HEK293 (cell line): ENCODE data around the gene MVP.

ENCODE experiments used
- CTCF ChIA-PET: fragments of 350-600 bp; formaldehyde crosslinking; extraction: SDS; loops from one replicate; lab custom pipeline; 2021; ENCODE audit warnings: antibody characterized with exemption; lab: Yijun Ruan, JAX
- POLR2A ChIA-PET: fragments of 300-600 bp; formaldehyde crosslinking; extraction: SDS; loops from one replicate; lab custom pipeline; 2020; ENCODE audit warnings: antibody characterized with exemption, inconsistent platforms; lab: Yijun Ruan, JAX
- H3K27ac ChIP-seq: fragments of 200-500 bp; sonication (Bioruptor generic); 2 replicates; pipeline ENCODE4 v1.5.1; 2014; ENCODE audit warnings: low read depth, low read length, control low read depth, inconsistent platforms; ENCODE audit errors: extremely low read depth
- H3K36me3 ChIP-seq, 2 experiments: fragments of 200-500 bp in 1 of 2; sonication (Bioruptor generic) in 1 of 2; 1 replicate in 1 of 2; 2 replicates in 1 of 2; pipeline ENCODE4 v1.5.1; 2014 to 2017; ENCODE audit warnings: inconsistent platforms in 2 of 2, low read length in 2 of 2; ENCODE audit not compliant: control insufficient read depth in 2 of 2, insufficient read depth in 1 of 2
- H3K4me1 ChIP-seq: fragments of 200-500 bp; sonication (Bioruptor generic); 2 replicates; pipeline ENCODE4 v1.5.1; 2014; ENCODE audit warnings: mild to moderate bottlenecking, low read length, inconsistent platforms; ENCODE audit not compliant: control insufficient read depth, insufficient read depth
- H3K4me3 ChIP-seq: 2 replicates; pipeline ENCODE4 v1.5.1; 2011; ENCODE audit warnings: low read depth, mild to moderate bottlenecking, control low read depth, low read length, moderate library complexity
- H3K9me3 ChIP-seq: fragments of 200-500 bp; sonication (Bioruptor generic); 2 replicates; pipeline ENCODE4 v1.5.1; 2014; ENCODE audit warnings: low read depth, low read length, inconsistent platforms; ENCODE audit not compliant: control insufficient read depth, insufficient read depth
- GLIS1 ChIP-seq: fragments of 450-650 bp; formaldehyde crosslinking; IDR thresholded peaks from 2 replicates; pipeline ENCODE4 v1.5.1; 2016; ENCODE audit warnings: missing biosample characterization, missing genetic modification characterization
- GLIS2 ChIP-seq: fragments of 450-650 bp; formaldehyde crosslinking; IDR thresholded peaks from 2 replicates; pipeline ENCODE4 v1.5.1; 2016; ENCODE audit warnings: missing biosample characterization, missing genetic modification characterization
- IKZF3 ChIP-seq: fragments of 450-650 bp; IDR thresholded peaks from 2 replicates; pipeline ENCODE4 v1.5.0; 2018; ENCODE audit warnings: missing biosample characterization, mild to moderate bottlenecking, missing genetic modification characterization, moderate library complexity
- RBAK ChIP-seq: fragments of 450-650 bp; formaldehyde crosslinking; IDR thresholded peaks from 2 replicates; pipeline ENCODE4 v1.5.1; 2016; ENCODE audit warnings: missing biosample characterization, missing genetic modification characterization
- WT1 ChIP-seq: fragments of 450-650 bp; formaldehyde crosslinking; IDR thresholded peaks from 2 replicates; pipeline ENCODE4 v1.5.1; 2016; ENCODE audit warnings: missing biosample characterization, missing genetic modification characterization
- ZBTB20 ChIP-seq: fragments of 450-650 bp; formaldehyde crosslinking; IDR thresholded peaks from 2 replicates; pipeline ENCODE4 v1.5.1; 2016; ENCODE audit warnings: missing biosample characterization, missing genetic modification characterization
- ZFP3 ChIP-seq: fragments of 450-650 bp; formaldehyde crosslinking; IDR thresholded peaks from 2 replicates; pipeline ENCODE4 v1.5.1; 2016; ENCODE audit warnings: low read depth, missing biosample characterization, missing genetic modification characterization
- ZNF335 ChIP-seq: fragments of 450-650 bp; formaldehyde crosslinking; conservative IDR thresholded peaks from 2 replicates; pipeline ENCODE4 v1.5.1; 2016; ENCODE audit warnings: missing biosample characterization, missing genetic modification characterization
- ZNF341 ChIP-seq: fragments of 450-650 bp; formaldehyde crosslinking; IDR thresholded peaks from 2 replicates; pipeline ENCODE4; 2016; ENCODE audit warnings: low read depth, missing biosample characterization, missing genetic modification characterization
- ZNF366 ChIP-seq: fragments of 450-650 bp; formaldehyde crosslinking; conservative IDR thresholded peaks from 2 replicates; pipeline ENCODE4 v1.5.1; 2016; ENCODE audit warnings: missing biosample characterization, missing genetic modification characterization
- ZNF394 ChIP-seq: fragments of 450-650 bp; formaldehyde crosslinking; IDR thresholded peaks from 2 replicates; pipeline ENCODE4 v1.5.1; 2016; ENCODE audit warnings: missing biosample characterization, missing genetic modification characterization, mild to moderate bottlenecking, moderate library complexity, borderline replicate concordance
- ZNF600 ChIP-seq: fragments of 450-650 bp; formaldehyde crosslinking; IDR thresholded peaks from 2 replicates; pipeline ENCODE4 v1.5.1; 2016; ENCODE audit warnings: missing biosample characterization, missing genetic modification characterization
- ZNF654 ChIP-seq: fragments of 450-650 bp; formaldehyde crosslinking; IDR thresholded peaks from 2 replicates; pipeline ENCODE4 v1.5.1; 2016; ENCODE audit warnings: low read depth, missing biosample characterization, missing genetic modification characterization
- ZNF707 ChIP-seq: fragments of 450-650 bp; formaldehyde crosslinking; IDR thresholded peaks from 2 replicates; pipeline ENCODE4 v1.5.1; 2016; ENCODE audit warnings: missing biosample characterization, missing genetic modification characterization
- TF ChIP-seq, protein P1 (sequence below): fragments of 450-650 bp; formaldehyde crosslinking; optimal IDR thresholded peaks from 2 replicates; pipeline ENCODE3; 2016; ENCODE audit warnings: missing biosample characterization, mild to moderate bottlenecking, missing genetic modification characterization
- TF ChIP-seq, protein P2 (sequence below): fragments of 450-650 bp; formaldehyde crosslinking; IDR thresholded peaks from 2 replicates; pipeline ENCODE4 v1.5.1; 2016; ENCODE audit warnings: missing biosample characterization, missing genetic modification characterization
- TF ChIP-seq, protein P3 (sequence below): fragments of 450-650 bp; formaldehyde crosslinking; IDR thresholded peaks from 2 replicates; pipeline ENCODE4 v1.5.1; 2016; ENCODE audit warnings: missing biosample characterization, missing genetic modification characterization
- TF ChIP-seq, protein P4 (sequence below): fragments of 450-650 bp; formaldehyde crosslinking; IDR thresholded peaks from 2 replicates; pipeline ENCODE4 v1.5.1; 2017; ENCODE audit warnings: missing biosample characterization, missing genetic modification characterization

MVP gene

DNA sequence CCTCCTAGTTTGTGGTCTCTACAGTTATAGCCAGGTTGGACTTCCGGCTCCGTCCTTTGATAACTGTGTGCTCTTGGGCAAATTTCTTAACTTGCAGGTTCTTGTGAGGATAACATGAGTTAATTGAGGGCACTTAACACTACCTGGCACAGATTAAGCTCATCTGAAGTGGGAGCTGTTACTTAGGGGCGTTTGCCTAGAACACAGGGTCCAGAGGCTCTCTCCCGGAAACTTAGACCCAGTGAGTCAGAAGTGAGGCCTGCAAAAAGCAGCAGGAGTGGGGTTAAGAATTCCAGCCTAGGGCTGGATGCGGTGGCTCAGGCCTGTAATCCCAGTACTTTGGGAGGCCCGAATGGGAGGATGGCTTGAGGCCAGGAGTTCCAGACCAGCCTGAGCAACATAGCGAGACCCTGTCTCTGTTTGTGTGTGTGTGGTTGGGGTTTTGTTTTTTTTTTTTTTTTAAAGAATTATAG, 1.4 kb downstream of the MVP start:
- POLR2A ChIA-PET: interaction anchor here (0.6 to 7.5 kb wide), 11 partner anchors 8 to 815 kb away, joined by 3 to 106 read pairs (median 5); partner anchors contain the start of genes HIRIP3, INO80E and MAZ
- peaks cover 24 to 35% of the 10 kb centered on the region in 2 experiments for H3K36me3 ChIP-seq
- CTCF ChIA-PET: interaction anchor here (1.6 to 7.2 kb wide), 3 partner anchors 21 to 210 kb away, joined by 3 to 74 read pairs (median 6); partner anchors contain the start of gene TLCD3B
- H3K27ac ChIP-seq: no peak overlapping the region; the same call in 1 of the 2 replicates
- no peak for TF ChIP-seq IKZF3 (tag by site-specific recombination)
- 0 out of 2 replicates have a peak, but pooled peaks have one; percentile 31 for TF ChIP-seq ZNF707 (tag by site-specific recombination)
- TF ChIP-seq, protein P1, sequence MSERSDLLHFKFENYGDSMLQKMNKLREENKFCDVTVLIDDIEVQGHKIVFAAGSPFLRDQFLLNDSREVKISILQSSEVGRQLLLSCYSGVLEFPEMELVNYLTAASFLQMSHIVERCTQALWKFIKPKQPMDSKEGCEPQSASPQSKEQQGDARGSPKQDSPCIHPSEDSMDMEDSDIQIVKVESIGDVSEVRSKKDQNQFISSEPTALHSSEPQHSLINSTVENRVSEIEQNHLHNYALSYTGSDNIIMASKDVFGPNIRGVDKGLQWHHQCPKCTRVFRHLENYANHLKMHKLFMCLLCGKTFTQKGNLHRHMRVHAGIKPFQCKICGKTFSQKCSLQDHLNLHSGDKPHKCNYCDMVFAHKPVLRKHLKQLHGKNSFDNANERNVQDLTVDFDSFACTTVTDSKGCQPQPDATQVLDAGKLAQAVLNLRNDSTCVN (tag by site-specific recombination): no peak
- TF ChIP-seq ZNF600 (tag by site-specific recombination): peak; percentile 56
- no peak overlapping the region for H3K4me3 ChIP-seq
- no peaks in the 10 kb centered on the region for H3K9me3 ChIP-seq
- H3K4me1 ChIP-seq: peaks cover 13% of the 10 kb centered on the region; the same call in 1 of the 2 replicates

DNA sequence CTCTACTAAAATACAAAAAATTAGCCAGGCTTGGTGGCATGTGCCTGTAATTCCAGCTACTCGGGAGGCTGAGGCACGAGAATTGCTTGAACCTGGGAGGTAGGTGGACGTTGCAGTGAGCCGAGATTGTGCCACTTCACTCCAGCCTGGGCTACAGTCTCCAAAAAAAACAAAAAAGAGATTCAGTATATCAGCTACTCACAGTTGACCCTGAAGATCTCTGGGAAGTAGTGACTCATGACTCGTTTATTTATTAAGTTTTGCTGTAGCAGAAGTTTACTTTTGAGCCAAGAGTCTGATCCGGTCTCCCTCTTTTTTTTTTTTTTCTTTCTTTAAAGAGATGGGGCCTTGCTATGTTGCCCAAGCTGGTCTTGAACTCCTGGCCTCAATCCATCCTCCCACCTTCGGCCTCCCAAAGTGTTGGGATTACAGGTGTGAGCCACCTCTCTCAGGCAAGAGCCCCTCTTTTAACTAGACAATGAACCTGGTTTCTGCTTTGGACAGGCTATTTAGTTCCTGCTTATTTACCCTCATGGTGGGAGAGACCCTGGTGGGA, 4.4 kb downstream of the MVP start:
- Histone ChIP-seq H3K4me3 (no peak overlapping the region), H3K27ac (no peak overlapping the region), H3K9me3 (no peaks in the 10 kb centered on the region), H3K36me3 (peaks cover 2 to 14% of the 10 kb centered on the region in 2 experiments; a peak in 2 of 3 replicates), H3K4me1 (peaks cover 7% of the 10 kb centered on the region; the same call in 1 of the 2 replicates)
- POLR2A ChIA-PET: interaction anchor here (0.6 to 1.9 kb wide), 9 partner anchors 8 to 1267 kb away, joined by 3 to 6 read pairs (median 3); partner anchors contain the start of gene PAGR1
- TF ChIP-seq ZNF394 (tag by site-specific recombination) (peak; percentile 59; the same call in 1 of the 2 replicates), ZFP3 (tag by site-specific recombination) (no peak), GLIS1 (tag by site-specific recombination) (peak; percentile 20; the same call in 1 of the 2 replicates), ZNF654 (tag by site-specific recombination) (0 out of 2 replicates have a peak, but pooled peaks have one; percentile 1), ZNF366 (tag by site-specific recombination) (0 out of 2 replicates have a peak, but pooled peaks have one; percentile 11)
- CTCF ChIA-PET: interaction anchor here (0.8 to 6.1 kb wide), 4 partner anchors 8 to 208 kb away, joined by 3 to 36 read pairs (median 20); partner anchors contain the start of gene PAGR1

DNA sequence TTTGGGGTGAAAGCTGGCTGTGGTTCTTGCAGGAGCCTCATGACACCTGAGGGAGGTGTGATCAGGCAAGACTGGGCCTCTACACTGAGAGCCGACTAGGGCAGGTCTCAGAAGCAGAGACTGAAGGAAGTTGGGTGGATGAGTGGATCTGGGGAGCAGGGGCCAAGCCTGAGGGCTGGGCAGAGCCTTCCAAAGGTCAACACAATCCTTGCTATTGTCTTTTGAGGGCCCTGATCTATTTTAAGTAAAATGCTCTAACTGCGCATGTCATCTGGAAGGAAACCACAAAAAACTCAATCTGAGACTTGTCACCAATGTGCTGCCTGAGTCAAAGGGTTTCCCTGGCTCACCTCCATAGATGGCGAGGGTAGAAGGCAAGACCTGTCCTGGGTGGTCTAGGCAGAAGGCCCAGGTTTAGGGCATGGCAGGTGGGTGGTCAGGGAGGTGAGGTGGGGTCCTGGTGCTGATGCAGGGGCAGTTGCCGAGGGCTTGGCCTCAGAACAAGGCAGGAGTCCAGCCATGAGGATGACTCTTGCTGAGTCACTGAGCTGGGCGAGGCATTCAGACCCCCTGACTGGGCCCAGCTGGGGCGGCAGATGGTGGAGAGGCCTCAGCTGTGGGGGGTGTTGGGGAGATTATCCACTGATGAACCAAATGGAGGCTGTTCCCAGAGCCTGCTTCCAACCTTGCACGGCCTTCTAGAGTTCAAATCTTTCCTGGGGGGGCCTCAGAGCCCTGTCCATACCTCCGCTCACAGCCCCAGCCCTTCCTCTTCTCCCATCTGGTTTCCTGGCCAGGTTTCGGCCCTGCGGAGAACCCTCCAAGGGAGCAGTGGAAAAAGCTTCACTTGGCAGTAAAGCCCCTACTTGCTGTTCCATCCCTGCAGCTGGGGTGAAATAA, 5.1 kb downstream of the MVP start:
- H3K4me3 ChIP-seq: no peak overlapping the region
- 0 out of 2 replicates have a peak, but pooled peaks cover 2% of the 10 kb centered on the region for H3K4me1 ChIP-seq
- POLR2A ChIA-PET: interaction anchor here (0.7 to 1.9 kb wide), 8 partner anchors 9 to 585 kb away, joined by 3 to 8 read pairs (median 4); partner anchors contain the start of genes PAGR1 and PRRT2
- no peaks in the 10 kb centered on the region for H3K9me3 ChIP-seq
- H3K36me3 ChIP-seq: peaks cover 0 to 8% of the 10 kb centered on the region in 2 experiments; a peak in 2 of 3 replicates
- H3K27ac ChIP-seq: no peak overlapping the region
- CTCF ChIA-PET: interaction anchor here (0.6 to 6.1 kb wide), 5 partner anchors 9 to 207 kb away, joined by 3 to 36 read pairs (median 3); partner anchors contain the start of gene PAGR1
- TF ChIP-seq ZNF335 (tag by site-specific recombination) (0 out of 2 replicates have a peak, but pooled peaks have one; percentile 35), GLIS2 (tag by site-specific recombination) (peak; percentile 40; the same call in 1 of the 2 replicates), ZBTB20 (no peak), ZNF341 (peak; percentile 46; the same call in 1 of the 2 replicates), RBAK (tag by site-specific recombination) (no peak), ZFP3 (tag by site-specific recombination) (no peak), GLIS1 (tag by site-specific recombination) (peak; percentile 85), WT1 (tag by site-specific recombination) (no peak)
- TF ChIP-seq, protein P1 (tag by site-specific recombination): no peak
- TF ChIP-seq, protein P2, sequence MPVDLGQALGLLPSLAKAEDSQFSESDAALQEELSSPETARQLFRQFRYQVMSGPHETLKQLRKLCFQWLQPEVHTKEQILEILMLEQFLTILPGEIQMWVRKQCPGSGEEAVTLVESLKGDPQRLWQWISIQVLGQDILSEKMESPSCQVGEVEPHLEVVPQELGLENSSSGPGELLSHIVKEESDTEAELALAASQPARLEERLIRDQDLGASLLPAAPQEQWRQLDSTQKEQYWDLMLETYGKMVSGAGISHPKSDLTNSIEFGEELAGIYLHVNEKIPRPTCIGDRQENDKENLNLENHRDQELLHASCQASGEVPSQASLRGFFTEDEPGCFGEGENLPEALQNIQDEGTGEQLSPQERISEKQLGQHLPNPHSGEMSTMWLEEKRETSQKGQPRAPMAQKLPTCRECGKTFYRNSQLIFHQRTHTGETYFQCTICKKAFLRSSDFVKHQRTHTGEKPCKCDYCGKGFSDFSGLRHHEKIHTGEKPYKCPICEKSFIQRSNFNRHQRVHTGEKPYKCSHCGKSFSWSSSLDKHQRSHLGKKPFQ (tag by site-specific recombination): no peak
- TF ChIP-seq, protein P3, sequence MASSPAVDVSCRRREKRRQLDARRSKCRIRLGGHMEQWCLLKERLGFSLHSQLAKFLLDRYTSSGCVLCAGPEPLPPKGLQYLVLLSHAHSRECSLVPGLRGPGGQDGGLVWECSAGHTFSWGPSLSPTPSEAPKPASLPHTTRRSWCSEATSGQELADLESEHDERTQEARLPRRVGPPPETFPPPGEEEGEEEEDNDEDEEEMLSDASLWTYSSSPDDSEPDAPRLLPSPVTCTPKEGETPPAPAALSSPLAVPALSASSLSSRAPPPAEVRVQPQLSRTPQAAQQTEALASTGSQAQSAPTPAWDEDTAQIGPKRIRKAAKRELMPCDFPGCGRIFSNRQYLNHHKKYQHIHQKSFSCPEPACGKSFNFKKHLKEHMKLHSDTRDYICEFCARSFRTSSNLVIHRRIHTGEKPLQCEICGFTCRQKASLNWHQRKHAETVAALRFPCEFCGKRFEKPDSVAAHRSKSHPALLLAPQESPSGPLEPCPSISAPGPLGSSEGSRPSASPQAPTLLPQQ (tag by site-specific recombination): no peak
- TF ChIP-seq, protein P4, sequence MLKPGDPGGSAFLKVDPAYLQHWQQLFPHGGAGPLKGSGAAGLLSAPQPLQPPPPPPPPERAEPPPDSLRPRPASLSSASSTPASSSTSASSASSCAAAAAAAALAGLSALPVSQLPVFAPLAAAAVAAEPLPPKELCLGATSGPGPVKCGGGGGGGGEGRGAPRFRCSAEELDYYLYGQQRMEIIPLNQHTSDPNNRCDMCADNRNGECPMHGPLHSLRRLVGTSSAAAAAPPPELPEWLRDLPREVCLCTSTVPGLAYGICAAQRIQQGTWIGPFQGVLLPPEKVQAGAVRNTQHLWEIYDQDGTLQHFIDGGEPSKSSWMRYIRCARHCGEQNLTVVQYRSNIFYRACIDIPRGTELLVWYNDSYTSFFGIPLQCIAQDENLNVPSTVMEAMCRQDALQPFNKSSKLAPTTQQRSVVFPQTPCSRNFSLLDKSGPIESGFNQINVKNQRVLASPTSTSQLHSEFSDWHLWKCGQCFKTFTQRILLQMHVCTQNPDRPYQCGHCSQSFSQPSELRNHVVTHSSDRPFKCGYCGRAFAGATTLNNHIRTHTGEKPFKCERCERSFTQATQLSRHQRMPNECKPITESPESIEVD (tag by site-specific recombination): no peak
